Measurements from ENCODE around the gene TDRD1.

- no peak for TF ChIP-seq CTCF (IDR thresholded peaks at IDR 0.05; ENCODE audit: extremely low read depth in 1 of 2, insufficient read depth in 1 of 2, low read depth in 1 of 2, low read length in 2 of 2)
- no peak for TF ChIP-seq MAX (IDR thresholded peaks at IDR 0.05; ENCODE audit: insufficient read depth, insufficient read length)
- TF ChIP-seq POLR2A (IDR thresholded peaks at IDR 0.05; ENCODE audit: low read depth, low read length) = no peak
- no peak for TF ChIP-seq POLR2AphosphoS5 (IDR thresholded peaks at IDR 0.05; ENCODE audit: insufficient read depth, low read depth, low read length)
- no peak for TF ChIP-seq GATA2 (IDR thresholded peaks at IDR 0.05; ENCODE audit: insufficient read depth, insufficient read length, low read depth, low read length)
- no peak for TF ChIP-seq JUN (IDR thresholded peaks at IDR 0.05; ENCODE audit: borderline replicate concordance, insufficient read depth, insufficient read length, low read depth)
- no peak for TF ChIP-seq MYC (IDR thresholded peaks at IDR 0.05; ENCODE audit: low read depth, low read length)
These were observed 43.9 kb downstream of the TDRD1 start for GRCh38 chr10:114223066-114223465.
